ENCODE data around the gene PRKN.

DNA sequence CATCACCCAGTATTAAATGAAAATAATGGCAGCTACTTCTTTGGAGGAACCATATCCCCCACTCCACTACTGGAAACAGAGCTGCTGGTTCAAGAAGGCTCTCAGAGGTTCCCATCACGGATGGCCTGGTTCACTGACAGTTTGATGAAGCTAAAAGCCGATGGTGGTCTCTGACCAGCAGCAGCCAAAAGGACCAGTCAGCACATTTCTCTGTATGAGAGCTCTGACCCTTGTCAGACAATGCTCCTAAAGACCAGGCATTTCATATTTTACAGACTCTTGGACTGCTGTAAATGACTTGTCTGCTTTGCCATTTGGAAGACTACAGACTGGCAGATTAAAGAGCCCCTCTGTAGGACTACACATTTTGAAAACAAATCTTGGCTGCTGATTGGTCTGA, 16.6 kb downstream of the PRKN start:
- TF ChIP-seq CTBP1 (IDR thresholded peaks at IDR 0.05; ENCODE audit: borderline replicate concordance): no peak
- no peak for TF ChIP-seq SP1 (IDR thresholded peaks at IDR 0.05)
- no peak for TF ChIP-seq ZNF384 (IDR thresholded peaks at IDR 0.05)
- TF ChIP-seq BHLHE40 (IDR thresholded peaks at IDR 0.05; ENCODE audit: borderline replicate concordance): no peak
- no peak for TF ChIP-seq SUZ12 (IDR thresholded peaks at IDR 0.05)
- TF ChIP-seq ARNT (IDR thresholded peaks at IDR 0.05): no peak
- TF ChIP-seq TARDBP (IDR thresholded peaks at IDR 0.05): no peak
- no peak for TF ChIP-seq FOXA1 (IDR thresholded peaks at IDR 0.05)

All from HEK293T (cell line).